Stimulated activated CD8-positive, alpha-beta memory T cell treated with anti-CD3 and anti-CD28 coated beads, Interleukin-4, amount 100 ng/mL, for 4 hours (primary cell): ENCODE data around the gene PRIMA1.

ENCODE experiments used
- DNase-seq, 2 donors: peaks; one replicate each; pipeline ENCODE4 v3.0.0-alpha.2; 2020; ENCODE audit warnings: low read depth in 2 of 2, low spot score in 1 of 2

Gene PRIMA1

DNA sequence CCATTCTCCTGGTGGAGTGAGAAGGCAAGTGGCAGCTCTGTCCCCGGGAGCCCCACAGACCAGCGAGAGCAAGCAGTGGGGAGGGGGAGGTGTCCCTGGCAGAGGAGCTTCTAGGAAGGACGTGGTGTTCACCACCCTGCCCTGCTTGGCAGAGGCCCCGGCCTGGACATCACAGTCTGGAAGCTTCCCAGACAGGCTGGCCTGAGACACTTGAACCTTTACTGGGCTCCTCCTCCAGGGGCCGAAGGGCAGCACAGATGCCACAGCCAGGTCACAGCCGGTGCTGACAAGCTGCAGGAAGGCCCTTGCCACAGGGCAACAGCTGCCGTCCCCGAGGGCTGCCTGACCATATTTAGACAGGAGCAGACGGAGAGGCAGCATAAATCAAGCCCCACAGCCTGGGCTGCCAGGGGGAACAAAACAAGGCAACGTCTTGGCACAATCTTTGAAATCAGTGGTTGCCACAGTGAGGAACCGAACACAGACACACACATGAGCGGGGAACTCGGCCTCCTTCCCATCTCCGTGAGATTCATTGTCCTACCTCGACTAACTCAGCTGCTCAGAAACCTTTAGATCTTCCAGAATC, 28.5 kb downstream of the PRIMA1 start:
- no peak for DNase-seq

DNA sequence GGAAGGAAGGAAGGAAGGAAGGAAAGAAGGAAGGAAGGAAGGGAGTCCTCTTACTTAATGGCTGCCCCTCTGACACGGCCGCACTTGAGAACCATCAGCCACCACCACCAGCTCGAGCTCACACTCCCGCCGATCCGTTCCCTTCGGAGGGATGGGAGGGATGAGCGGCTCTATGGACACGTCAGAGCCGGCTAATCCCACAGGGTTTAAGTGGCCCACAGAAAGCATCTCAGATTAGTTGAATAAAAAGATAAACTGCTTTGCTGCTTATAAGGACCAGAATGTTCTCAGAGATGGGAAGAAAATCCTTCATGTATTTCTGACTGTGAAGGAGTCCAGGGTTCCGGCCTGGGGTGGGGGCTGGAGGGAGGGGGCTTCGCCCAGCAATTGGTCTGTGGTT, 31.1 kb downstream of the PRIMA1 start:
- DNase-seq = no peak

GRCh38 chr14:93753647-93754046, 34.6 kb downstream of the PRIMA1 start:
- no peak for DNase-seq

DNA sequence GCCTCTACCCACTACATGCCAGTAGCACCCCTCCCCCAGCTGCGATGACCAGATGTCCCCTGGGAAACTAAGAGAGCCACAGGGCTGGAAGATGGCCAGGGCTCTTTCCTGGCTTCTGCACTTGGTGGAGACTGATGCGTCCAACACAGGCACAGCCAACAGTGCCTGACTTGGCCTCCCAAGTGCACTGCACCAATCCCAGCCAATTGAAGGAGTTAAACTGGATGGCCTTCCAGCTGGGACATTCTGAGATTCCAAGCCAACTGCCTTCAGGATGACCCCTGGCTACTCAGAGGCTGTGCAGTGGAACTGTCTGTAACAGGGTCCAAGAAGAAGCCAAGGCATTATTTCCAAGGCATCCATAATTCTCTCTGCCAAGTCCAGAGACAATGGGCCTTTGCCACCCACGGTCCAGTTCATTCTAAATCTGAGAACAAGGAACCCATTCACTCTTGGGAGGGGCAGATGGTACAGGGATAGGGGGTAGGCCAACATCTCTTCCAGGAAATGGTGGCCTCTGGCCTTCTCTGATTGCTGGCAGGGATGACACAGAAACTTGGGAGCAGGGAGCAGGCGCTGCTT, 35.2 kb downstream of the PRIMA1 start:
- DNase-seq = no peak

DNA sequence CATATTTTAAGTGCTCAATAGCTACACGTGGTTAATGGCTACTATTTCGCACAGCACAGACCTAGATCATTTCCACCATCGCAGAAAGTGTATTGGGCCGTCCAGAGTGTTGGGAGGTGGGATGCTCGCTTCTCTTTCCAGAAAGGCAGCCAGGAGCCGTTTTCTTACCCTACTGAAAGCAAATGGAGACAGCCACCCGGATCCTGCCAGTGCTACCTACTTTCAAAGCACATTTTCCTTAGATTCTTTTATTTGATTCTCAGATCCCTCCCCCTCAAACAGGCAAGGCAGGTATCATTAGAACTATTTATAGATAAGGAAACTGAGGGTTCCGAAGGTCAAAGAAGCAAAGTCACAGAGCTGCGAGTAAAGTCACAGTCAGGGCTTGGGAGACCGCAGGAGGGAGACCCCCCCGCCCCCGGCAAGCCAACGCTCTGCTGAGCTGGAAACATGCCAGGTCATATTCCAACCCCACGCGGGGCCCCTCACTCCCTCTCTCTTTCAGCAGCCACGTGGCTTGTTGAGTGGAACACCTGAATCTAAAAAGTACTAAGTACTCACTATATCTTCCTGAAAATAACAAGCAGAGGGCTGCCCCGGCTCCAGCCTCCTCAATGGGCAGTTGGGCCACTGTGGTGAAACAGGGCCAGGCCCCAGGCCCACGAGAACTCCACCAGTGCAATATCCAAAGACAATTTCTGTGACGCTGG, 36.2 kb downstream of the PRIMA1 start:
- no peak for DNase-seq

GRCh38 chr14:93749076-93749420, 39.2 kb downstream of the PRIMA1 start:
- DNase-seq = no peak

DNA sequence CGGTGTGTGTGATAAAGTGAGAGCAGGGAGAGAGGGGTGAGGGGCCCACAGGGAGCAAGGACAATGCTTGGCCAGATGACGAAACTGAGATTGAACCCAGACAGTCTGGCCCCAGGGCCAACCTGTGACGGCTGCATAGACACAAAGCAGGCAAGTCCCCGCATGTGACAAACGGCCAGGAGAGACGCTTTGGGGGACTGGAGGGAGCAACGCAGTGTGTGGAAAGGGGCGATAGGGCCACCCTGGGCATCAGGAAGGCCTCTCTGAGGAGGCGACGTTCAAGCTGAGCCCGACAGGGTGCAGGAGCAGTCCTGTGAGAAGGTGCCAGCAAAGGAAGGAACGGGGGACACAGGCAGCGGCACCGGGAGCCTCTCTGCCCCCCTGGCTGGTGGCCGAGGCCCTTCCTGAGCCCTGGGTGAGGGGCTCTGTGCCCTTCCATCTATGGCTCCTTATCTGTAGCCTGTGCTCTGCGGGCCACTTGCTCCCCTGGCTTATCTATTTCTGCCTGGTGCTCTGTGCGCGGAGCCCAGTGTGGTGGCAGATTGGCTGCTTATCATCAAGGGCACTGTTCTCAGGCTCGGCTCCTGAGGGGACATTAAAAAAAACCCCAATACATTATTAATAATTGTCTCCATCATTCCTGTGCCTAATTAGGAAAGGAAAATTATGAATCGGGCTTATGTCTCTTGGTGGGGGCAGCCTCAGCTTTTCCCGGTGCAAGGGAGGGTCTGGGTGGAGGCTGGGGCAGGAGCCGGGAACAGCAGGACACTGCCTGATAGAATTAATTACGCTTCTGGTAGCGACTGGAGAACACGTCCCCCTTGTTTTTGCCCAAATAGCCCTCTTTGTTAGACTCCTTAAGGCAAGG, 39.8 kb downstream of the PRIMA1 start:
- no peak for DNase-seq

- DNase-seq = no peak
These were observed 40.7 kb downstream of the PRIMA1 start for GRCh38 chr14:93747560-93747959.

DNA sequence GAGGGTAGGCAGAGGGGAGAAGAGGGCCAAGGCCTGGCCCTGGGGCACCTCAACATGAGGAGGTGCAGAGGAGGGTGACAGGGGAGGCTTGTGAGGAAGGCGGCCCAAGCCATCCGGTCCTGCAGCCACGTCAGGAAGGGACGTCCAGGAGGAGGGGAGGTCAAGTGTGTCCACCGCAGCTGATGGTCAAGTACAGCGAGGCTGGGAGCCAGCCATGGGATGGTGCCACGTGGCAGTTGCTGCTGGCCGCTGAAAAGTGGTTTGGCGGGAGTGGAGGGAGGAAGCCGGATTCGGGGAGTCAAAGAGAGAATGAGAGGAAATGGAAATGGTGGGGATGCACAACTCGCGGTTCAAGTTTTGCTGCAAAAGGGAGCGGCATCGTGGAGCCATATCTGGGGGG, 41.2 kb downstream of the PRIMA1 start:
- no peak for DNase-seq

GRCh38 chr14:93745603-93746273, 42.5 kb downstream of the PRIMA1 start:
- no peak for DNase-seq

DNA sequence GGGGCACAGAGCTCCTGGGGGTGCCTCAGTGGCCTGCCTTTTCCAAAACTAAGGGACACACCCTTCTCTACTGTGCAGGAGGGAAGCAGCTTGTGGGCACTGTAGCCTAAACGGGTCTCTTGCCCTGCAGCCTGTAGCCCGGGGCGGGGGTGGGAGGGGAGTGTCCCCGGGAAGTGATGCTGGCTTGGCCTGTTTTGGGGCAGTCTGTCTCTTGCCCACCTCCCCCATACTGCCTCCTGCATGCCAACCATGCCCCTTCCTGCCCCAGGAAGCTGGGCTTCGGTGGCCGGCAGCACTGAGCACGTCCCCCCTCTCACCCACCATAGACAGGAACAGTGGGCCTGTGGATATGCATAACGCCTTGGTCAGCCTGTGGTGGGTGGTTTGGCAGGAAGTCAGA, 43.4 kb downstream of the PRIMA1 start:
- no peak for DNase-seq

DNA sequence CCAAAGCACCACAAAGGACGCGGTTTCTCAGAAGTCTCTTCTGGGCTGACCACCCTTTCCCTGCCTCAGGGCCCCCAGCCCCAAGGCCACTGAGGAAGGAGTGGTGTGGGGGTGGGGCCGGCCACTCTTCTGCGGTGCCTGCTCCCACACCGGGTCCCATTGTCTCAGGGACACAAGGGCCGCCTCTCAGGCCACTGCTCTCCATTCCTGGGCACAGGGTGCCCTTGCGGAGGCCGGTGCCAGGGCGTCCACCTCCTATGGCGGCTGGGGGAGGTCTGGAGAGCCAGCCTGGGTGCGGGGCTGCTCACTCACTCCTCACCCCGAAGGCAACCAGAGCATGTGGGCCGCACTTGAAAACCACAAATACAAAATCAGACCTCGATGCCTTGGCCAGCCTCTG, 44.1 kb downstream of the PRIMA1 start:
- DNase-seq = no peak

DNA sequence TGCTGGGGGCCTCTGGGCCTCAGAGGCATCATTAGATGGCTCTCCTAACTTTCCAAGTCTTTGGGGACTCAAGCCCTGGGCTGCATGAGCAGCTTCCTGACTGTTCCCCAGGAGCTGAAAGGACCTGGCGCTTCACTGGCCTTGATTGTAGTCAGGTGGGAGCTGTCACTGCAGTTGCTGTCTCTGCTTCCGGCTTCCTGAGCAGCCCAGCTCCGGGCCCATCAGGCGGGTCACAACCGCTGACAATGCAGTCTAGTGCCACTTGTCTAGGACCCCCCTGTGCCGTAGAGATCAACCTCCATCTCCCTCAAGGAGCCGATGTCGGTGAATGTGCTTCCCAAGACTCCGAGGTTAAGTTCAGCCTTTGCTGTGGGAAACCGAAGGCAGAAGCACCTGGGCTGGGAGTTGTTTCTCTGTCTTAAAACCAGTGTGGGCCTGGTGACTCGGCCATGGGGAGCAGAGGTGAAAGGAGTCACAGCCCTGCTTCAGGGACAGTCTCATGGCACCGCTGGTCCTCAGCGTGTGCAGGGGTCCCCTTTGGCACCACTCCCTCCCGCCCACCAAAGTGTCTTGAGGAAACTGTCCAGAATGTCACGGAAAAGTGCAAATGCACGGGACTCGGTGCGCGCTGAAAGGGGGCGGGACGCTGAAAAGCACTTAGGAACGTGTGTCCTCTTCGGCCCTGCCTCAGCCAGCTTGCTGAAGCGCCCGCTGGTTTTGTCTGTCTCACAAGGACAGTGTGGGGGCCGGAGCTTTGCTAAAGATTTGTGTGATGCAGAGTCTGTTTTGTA, 44.8 kb downstream of the PRIMA1 start:
- no peak for DNase-seq

GRCh38 chr14:93742761-93743160, 45.5 kb downstream of the PRIMA1 start:
- no peak for DNase-seq

- DNase-seq = no peak
These were observed 46.6 kb downstream of the PRIMA1 start for GRCh38 chr14:93741556-93742230.

DNA sequence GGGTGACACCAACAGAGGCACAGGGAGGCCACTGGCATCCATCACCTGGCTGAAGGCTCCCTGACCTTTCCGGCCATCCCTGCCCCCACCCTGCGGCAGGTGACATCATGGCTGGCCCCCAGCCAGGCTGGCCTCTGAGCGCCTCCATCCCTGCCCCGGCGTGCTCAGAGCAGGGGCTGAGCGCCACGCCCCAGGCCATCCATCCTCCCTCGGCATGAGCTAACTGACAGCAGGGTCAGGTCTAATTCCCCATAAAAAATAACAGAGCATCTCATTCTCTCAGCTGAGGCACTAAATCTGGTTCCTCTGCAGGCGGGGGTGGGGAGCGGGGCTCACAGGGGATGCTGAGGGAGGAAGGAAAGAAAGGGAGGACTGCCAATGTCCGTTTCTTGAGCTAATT, 50.7 kb downstream of the PRIMA1 start:
- no peak for DNase-seq

GRCh38 chr14:93736378-93737014, 51.8 kb downstream of the PRIMA1 start:
- DNase-seq = no peak

DNA sequence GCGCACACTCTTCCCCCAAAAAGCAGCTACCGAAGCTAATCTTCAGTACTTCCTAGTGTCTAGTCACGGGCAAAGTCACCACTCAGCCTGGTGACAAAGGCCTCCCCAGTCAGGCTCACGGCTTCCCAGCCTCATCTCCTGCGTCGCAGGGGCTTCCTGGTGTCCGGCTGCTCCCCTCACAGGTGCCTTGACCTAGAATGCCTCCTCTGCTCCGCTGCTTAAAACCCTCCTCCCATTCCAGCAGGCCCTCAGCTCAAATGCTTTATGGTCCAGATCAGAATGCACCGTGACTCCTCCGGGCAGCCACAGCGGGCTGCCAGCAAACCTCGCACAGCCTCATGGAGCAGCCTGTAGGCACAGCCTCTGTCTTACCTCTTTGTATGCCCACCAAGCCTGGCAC, 53.1 kb downstream of the PRIMA1 start:
- DNase-seq = no peak

DNA sequence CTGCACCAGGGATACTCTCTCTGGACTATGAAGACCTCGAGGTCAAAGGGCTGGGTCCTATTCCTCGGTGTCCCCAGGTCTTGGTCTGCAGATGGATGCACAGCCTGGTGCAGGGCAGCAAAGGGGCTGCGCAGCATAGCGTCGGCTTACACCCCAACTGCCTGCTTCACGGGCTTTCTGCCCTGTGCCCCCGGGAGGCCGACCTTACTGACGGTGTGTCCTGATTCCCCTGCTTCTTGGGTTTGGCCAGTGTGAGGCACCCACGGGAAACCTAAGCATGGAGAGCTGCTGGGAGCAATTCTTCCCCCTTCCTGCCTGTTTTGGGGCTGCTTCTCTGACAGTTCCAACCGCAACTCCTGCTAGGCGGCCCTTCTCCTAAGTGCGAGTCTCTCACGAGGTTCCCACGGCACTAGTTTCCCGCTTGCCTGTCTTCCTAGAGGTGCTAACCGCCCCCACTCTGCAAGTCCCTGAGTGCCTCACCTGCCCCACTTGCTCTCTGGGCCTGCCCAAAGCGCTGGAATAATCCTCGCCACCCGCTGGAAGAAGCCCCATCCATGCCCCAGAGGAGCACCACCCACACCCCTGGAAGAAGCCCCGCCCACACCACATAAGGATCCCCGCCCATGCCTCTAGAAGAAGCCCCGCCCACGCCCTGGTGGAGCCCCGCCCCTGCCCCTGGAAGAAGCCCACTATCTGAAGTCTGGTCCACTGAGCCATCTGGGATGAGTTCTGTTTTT, 54.0 kb downstream of the PRIMA1 start:
- DNase-seq = no peak
